Airway epithelial cell (primary cell): ENCODE results near the gene P2RY8. TPM values are rescaled to one million over a fixed set of nuclear protein-coding genes. Genes with fewer than 3 reads are reported as not detected.

ENCODE experiments used
- total RNA-seq: library from RNA; depleted of rRNA; stranded (reverse); fragments of >200 nt; gene quantifications from 2 replicates; pipeline ENCODE4 v1.2.3, GENCODE V29; 2015

The P2RY8 gene, protein sequence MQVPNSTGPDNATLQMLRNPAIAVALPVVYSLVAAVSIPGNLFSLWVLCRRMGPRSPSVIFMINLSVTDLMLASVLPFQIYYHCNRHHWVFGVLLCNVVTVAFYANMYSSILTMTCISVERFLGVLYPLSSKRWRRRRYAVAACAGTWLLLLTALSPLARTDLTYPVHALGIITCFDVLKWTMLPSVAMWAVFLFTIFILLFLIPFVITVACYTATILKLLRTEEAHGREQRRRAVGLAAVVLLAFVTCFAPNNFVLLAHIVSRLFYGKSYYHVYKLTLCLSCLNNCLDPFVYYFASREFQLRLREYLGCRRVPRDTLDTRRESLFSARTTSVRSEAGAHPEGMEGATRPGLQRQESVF
- not detected in 2 replicates for total RNA-seq

DNA sequence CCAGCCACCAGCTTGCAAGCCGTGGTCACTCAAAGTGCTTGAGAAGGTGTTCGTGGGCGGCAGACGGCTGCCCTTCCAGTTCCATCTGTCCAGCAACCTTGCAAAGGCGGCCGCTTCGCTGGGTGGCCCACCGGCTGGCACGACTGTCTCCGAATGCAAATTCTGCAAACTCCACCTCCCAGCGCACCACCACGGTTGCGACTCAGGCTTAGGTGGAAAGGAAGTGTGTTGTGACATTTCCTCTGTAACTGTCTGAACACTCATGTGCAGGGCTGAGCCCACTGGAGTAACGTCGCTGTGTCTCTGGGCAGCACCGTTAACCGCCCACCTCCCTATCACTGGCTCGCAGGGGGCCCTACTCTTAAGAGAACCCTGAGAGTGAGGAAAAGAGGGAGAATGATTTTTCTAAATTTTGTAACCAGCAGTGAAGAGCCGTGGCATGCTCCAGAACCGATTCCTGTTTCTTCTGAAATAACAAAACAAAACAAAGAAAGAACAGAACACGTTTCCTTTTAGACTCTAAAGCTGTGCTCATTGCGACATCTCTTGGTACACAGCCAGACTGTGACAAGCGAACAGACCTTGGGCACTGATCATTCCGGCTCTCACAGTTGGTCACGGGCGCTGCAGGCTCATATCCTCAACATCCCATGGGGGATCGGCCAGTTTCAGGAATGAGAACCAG, at the start of gene P2RY8:
Gene P2RY8, minus strand, starts transcription at position 155 of the 685 bp plus-strand sequence. CDS start 70,627 bp downstream, outside the sequence.

DNA sequence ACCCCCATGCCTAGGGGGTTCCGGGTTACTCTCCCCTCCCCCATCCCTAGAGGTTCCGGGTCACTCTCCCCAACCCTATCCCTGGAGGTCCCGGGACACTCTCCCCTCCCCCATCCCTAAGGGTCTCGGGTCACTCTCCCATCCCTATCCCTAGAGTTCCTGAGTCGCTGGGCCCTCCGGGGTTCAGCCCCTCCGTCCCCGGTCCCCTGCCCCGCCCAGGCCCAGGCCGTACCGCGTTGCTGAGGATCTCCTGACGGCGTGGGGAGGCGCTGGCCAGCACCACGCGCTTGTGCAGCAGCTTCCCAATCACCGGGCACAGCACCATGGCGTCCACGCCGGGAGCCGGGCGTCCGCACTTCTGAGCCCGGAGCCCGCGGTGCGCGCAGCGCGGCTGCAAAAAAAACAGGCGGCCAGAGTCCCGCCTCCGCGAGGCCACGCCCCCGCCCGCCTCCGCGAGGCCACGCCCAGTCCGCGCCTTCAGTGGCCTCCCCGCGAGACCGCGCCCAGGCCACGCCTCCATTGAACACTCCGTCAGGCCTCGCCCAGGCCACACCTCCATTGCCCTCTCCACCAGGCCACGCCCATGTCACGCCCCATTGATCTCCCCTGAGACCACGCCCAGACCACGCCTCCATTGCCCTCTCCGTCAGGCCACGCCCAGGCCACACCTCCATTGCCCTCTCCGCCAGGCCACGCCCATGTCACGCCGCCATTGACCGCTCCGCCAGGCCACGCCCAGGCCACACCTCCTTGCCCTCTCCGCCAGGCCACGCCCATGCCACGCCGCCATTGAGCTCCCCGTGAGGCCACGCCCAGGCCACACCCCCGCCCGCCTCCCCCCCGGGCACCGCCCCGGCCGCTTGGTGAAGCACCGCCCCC, 84.2 kb downstream of the P2RY8 start, which contains the start of gene ASMTL:
Gene ASMTL, minus strand, starts transcription at position 394 of the 879 bp plus-strand sequence. Its CDS starts 69 bp downstream, at position 325.

Other genes starting within 250 kb of the P2RY8 start
- gene IL3RA, start 200.4 kb downstream of the P2RY8 start, total RNA-seq, result not detected in 2 replicates
- 294 and 322 TPM in 2 replicates for gene SLC25A6, start 145.1 kb downstream of the P2RY8 start, total RNA-seq
- gene ASMTL, start 84.3 kb downstream of the P2RY8 start, total RNA-seq, result 20.7 and 21.4 TPM in 2 replicates
- gene AKAP17A, start 54.4 kb upstream of the P2RY8 start, total RNA-seq, result 22.2 and 32.2 TPM in 2 replicates
- gene ASMT, start 77.9 kb upstream of the P2RY8 start, total RNA-seq, result not detected in 2 replicates